Measurements from ENCODE around the gene AARS2. TPM values are rescaled to one million over a fixed set of nuclear protein-coding genes. Genes with fewer than 3 reads are reported as not detected.

The AARS2 gene
- polyA plus RNA-seq, 2 of the 4 experiments (the other 2 are of a cell fraction), result 4.3 to 6.2 TPM

- no peak for DNase-seq (ENCODE audit: low read depth in 1 of 2, low spot score in 1 of 2)
- Histone ChIP-seq H3K9me3 (no peaks in the 10 kb centered on the region), H3K4me1 (peaks cover 7% of the 10 kb centered on the region; the same call in 2 of the 3 replicates), H3K27ac (no peak overlapping the region), H3K4me3 (no peak overlapping the region), H3K4me2 (peak overlapping the region; percentile 92)
- POLR2A ChIA-PET, result no interaction called here
- 79% methylated on average over 3 of the region's 3 CpGs for WGBS (ENCODE audit: missing lambda C conversion rate)
- no peak for ATAC-seq
- FAIRE-seq, result no peak
- CTCF ChIA-PET, result interaction anchor here (0.6 to 3.8 kb wide), 8 partner anchors 8 to 146 kb away, joined by 3 to 29 read pairs (median 7); no protein-coding TSS in a partner anchor
- no peak for TF ChIP-seq ESRRA (IDR thresholded peaks at IDR 0.05; ENCODE audit: borderline replicate concordance, low read length)
- TF ChIP-seq RCOR1 (IDR thresholded peaks at IDR 0.05; ENCODE audit: low read depth, low read length), result no peak
- TF ChIP-seq NR3C1 (IDR thresholded peaks at IDR 0.05), result no peak
- no peak for TF ChIP-seq ZSCAN20 (CRISPR knock-in tag; IDR thresholded peaks at IDR 0.05)
- TF ChIP-seq BHLHE40 (IDR thresholded peaks at IDR 0.05; ENCODE audit: low read depth, low read length), result no peak
- TF ChIP-seq, protein P1, sequence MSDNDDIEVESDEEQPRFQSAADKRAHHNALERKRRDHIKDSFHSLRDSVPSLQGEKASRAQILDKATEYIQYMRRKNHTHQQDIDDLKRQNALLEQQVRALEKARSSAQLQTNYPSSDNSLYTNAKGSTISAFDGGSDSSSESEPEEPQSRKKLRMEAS (IDR thresholded peaks at IDR 0.05), result no peak
These were observed 1.4 kb downstream of the AARS2 start for GRCh38 chr6:44311767-44312166.

- H3K9me3 ChIP-seq, result no peaks in the 10 kb centered on the region
- ATAC-seq (no peak), FAIRE-seq (no peak), DNase-seq (ENCODE audit: low read depth in 1 of 2, low spot score in 1 of 2) (no peak)
- WGBS (ENCODE audit: missing lambda C conversion rate), result 86% methylated on average over 2 of the region's 2 CpGs
- POLR2A ChIA-PET, result no interaction called here
- no peak overlapping the region for H3K4me2 ChIP-seq
- CTCF ChIA-PET, result interaction anchor here (0.6 to 3.8 kb wide), 6 partner anchors 16 to 146 kb away, joined by 3 to 29 read pairs (median 3); no protein-coding TSS in a partner anchor
- peaks cover 7% of the 10 kb centered on the region; the same call in 2 of the 3 replicates for H3K4me1 ChIP-seq
- no peak for TF ChIP-seq GATA3 (IDR thresholded peaks at IDR 0.05; ENCODE audit: borderline replicate concordance)
- peak; percentile 71 for TF ChIP-seq MAFK (IDR thresholded peaks at IDR 0.05; ENCODE audit: partially characterized antibody)
- H3K4me3 ChIP-seq, result no peak overlapping the region
- no peak overlapping the region for H3K27ac ChIP-seq
These were observed 1.8 kb downstream of the AARS2 start for GRCh38 chr6:44311304-44311703.

DNA sequence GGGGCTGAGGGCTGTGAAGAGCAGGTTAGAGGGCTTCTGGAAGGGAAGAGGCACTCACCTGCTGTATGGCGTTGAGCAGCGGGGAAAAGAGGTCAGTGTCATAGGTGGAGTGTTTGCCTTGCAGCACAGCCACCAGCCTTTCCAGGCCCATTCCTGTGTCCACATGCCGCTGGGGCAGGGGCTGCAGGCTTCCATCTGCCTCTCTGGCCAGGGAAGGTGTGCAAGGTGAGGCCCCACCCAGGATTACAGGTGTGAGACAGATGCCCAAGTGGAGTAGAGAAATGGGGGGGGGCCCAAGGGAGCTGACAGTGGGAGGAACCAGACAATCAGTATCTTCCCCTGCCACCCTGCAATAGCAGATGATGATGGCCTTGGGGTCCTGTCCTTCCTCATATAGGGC is 2.9 kb downstream of the AARS2 start:
- FAIRE-seq (no peak), DNase-seq (ENCODE audit: low read depth in 1 of 2, low spot score in 1 of 2) (no peak), ATAC-seq (no peak)
- peaks cover 7% of the 10 kb centered on the region; the same call in 2 of the 3 replicates for H3K4me1 ChIP-seq
- no peak overlapping the region for H3K27ac ChIP-seq
- no peaks in the 10 kb centered on the region for H3K9me3 ChIP-seq
- TF ChIP-seq MYC (IDR thresholded peaks at IDR 0.05; ENCODE audit: borderline replicate concordance, low read length), result no peak
- TF ChIP-seq TFCP2L1 (CRISPR knock-in tag; IDR thresholded peaks at IDR 0.05), result no peak
- TF ChIP-seq ATOH8 (CRISPR knock-in tag; IDR thresholded peaks at IDR 0.05; ENCODE audit: low read depth), result no peak
- TF ChIP-seq POLR2A (IDR thresholded peaks at IDR 0.05; ENCODE audit: low read length), result no peak
- no peak for TF ChIP-seq CEBPB (IDR thresholded peaks at IDR 0.05)
- no peak for TF ChIP-seq CTCF (IDR thresholded peaks at IDR 0.05)
- no peak for TF ChIP-seq NFE2L2 (conservative IDR thresholded peaks at IDR 0.05; ENCODE audit: low read length)
- TF ChIP-seq KDM1A (IDR thresholded peaks at IDR 0.05; ENCODE audit: low read depth), result no peak
- TF ChIP-seq, protein P2, sequence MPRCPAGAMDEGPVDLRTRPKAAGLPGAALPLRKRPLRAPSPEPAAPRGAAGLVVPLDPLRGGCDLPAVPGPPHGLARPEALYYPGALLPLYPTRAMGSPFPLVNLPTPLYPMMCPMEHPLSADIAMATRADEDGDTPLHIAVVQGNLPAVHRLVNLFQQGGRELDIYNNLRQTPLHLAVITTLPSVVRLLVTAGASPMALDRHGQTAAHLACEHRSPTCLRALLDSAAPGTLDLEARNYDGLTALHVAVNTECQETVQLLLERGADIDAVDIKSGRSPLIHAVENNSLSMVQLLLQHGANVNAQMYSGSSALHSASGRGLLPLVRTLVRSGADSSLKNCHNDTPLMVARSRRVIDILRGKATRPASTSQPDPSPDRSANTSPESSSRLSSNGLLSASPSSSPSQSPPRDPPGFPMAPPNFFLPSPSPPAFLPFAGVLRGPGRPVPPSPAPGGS (IDR thresholded peaks at IDR 0.05), result no peak
- TF ChIP-seq, protein P3, sequence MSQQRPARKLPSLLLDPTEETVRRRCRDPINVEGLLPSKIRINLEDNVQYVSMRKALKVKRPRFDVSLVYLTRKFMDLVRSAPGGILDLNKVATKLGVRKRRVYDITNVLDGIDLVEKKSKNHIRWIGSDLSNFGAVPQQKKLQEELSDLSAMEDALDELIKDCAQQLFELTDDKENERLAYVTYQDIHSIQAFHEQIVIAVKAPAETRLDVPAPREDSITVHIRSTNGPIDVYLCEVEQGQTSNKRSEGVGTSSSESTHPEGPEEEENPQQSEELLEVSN (IDR thresholded peaks at IDR 0.05; ENCODE audit: borderline replicate concordance, low read depth), result no peak
- no peak for TF ChIP-seq KDM5A (IDR thresholded peaks at IDR 0.05)
- no peak for TF ChIP-seq ESRRA (IDR thresholded peaks at IDR 0.05; ENCODE audit: borderline replicate concordance, low read length)
- no peak overlapping the region for H3K4me3 ChIP-seq
- 96% methylated on average over 3 of the region's 3 CpGs for whole genome bisulfite sequencing (ENCODE audit: missing lambda C conversion rate)
- ChIA-PET POLR2A (no interaction called here), CTCF (interaction anchor here (3.8 kb wide), 1 partner anchor 29 kb away, joined by 29 read pairs; no protein-coding TSS in a partner anchor)
- H3K4me2 ChIP-seq, result no peak overlapping the region
